ENCODE data around the gene FAM83D. TPM values are rescaled to one million over a fixed set of nuclear protein-coding genes. Genes with fewer than 3 reads are reported as not detected.

FAM83D gene
- total and polyA plus RNA-seq, 7 donors = 0.11 to 0.32 (median 0.12) TPM; not detected in 3

DNA sequence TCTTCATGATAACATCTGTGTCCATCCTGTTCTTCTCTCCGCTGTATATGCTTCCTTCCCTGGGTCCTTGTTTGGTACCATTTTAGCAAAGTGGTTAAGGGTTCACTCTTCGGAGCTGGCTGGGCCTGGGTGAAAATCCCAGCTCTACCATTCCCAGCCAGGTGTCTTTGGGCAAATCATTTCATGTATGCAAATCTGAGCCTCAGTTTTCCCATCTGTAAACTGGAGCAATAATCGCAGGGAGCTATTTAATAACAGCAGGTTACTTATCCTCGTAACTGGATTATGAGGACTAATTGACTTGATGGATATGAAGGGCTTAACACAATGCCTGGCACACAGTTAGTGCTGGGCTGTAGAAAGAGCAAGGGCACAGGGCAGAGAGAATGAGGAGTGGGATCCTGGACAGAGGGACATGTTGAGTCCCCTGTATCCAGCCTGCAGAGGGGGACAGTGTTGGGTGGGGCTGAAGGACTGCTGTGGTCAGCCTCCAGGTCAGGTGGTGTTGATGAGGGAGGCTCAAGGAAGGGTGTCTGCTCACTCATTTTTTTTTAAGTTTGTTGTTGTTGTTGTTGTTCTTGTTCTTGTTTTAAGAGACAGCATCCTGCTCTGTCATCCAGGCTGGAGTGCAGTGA, 44.3 kb upstream of the FAM83D start:
- no peaks in the 10 kb centered on the region for H3K9me3 ChIP-seq
- 91 to 97% (median 93%) methylated on average over 4 of the region's 4 CpGs for WGBS, 3 donors
- peaks cover 0 to 25% (median 7%) of the 10 kb centered on the region in 3 donors for H3K27me3 ChIP-seq (ENCODE audit: insufficient read depth in 3 of 3, low read length in 2 of 3)
- H3K36me3 ChIP-seq (ENCODE audit: insufficient read depth in 1 of 2, low read depth in 1 of 2) = no peaks in the 10 kb centered on the region
- no peaks in the 10 kb centered on the region for H3K4me1 ChIP-seq
- H3K27ac ChIP-seq = no peak overlapping the region
- no peak for ATAC-seq
- no peak for DNase-seq
- TF ChIP-seq, protein P1, sequence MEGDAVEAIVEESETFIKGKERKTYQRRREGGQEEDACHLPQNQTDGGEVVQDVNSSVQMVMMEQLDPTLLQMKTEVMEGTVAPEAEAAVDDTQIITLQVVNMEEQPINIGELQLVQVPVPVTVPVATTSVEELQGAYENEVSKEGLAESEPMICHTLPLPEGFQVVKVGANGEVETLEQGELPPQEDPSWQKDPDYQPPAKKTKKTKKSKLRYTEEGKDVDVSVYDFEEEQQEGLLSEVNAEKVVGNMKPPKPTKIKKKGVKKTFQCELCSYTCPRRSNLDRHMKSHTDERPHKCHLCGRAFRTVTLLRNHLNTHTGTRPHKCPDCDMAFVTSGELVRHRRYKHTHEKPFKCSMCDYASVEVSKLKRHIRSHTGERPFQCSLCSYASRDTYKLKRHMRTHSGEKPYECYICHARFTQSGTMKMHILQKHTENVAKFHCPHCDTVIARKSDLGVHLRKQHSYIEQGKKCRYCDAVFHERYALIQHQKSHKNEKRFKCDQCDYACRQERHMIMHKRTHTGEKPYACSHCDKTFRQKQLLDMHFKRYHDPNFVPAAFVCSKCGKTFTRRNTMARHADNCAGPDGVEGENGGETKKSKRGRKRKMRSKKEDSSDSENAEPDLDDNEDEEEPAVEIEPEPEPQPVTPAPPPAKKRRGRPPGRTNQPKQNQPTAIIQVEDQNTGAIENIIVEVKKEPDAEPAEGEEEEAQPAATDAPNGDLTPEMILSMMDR (IDR thresholded peaks at IDR 0.05) = no peak
- no peak overlapping the region for H3K4me3 ChIP-seq
- intact Hi-C loops (cut with DNase I) = loop anchor here in 1 of 2 donors (10.0 kb wide), 1 partner anchor 237 kb away; no protein-coding TSS in a partner anchor

DNA sequence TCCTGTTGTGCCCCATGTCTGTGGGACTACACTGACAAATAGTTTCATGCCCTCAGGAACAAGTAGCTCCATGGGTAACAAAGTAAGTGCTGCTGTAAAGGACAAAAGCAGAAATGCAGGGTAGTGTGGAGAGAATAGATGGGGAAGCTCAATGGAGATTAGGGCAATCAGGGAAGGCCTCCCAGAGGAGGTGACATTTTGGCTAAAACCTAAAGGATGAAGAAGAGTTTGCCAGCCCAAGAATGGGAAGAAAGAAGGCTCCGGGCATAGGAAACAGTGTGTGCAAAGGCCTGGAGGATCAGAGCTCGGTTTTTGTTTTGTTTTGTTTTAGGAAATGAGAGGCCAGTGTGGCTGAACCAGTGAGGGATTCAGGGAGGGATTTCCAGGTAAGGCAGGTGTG, 43.6 kb upstream of the FAM83D start:
- no peaks in the 10 kb centered on the region for H3K4me1 ChIP-seq
- TF ChIP-seq, protein P1 (IDR thresholded peaks at IDR 0.05) = no peak
- intact Hi-C loops (cut with DNase I) = loop anchor here in 1 of 2 donors (10.0 kb wide), 1 partner anchor 238 kb away; no protein-coding TSS in a partner anchor
- ATAC-seq (no peak), DNase-seq (no peak)
- WGBS, 3 donors = 69 to 74% (median 72%) methylated on average over 2 of the region's 2 CpGs
- no peaks in the 10 kb centered on the region for H3K36me3 ChIP-seq (ENCODE audit: insufficient read depth in 1 of 2, low read depth in 1 of 2)
- H3K4me3 ChIP-seq = no peak overlapping the region
- peaks cover 0 to 25% (median 7%) of the 10 kb centered on the region in 3 donors for H3K27me3 ChIP-seq (ENCODE audit: insufficient read depth in 3 of 3, low read length in 2 of 3)
- H3K9me3 ChIP-seq = no peaks in the 10 kb centered on the region
- no peak overlapping the region for H3K27ac ChIP-seq

DNA sequence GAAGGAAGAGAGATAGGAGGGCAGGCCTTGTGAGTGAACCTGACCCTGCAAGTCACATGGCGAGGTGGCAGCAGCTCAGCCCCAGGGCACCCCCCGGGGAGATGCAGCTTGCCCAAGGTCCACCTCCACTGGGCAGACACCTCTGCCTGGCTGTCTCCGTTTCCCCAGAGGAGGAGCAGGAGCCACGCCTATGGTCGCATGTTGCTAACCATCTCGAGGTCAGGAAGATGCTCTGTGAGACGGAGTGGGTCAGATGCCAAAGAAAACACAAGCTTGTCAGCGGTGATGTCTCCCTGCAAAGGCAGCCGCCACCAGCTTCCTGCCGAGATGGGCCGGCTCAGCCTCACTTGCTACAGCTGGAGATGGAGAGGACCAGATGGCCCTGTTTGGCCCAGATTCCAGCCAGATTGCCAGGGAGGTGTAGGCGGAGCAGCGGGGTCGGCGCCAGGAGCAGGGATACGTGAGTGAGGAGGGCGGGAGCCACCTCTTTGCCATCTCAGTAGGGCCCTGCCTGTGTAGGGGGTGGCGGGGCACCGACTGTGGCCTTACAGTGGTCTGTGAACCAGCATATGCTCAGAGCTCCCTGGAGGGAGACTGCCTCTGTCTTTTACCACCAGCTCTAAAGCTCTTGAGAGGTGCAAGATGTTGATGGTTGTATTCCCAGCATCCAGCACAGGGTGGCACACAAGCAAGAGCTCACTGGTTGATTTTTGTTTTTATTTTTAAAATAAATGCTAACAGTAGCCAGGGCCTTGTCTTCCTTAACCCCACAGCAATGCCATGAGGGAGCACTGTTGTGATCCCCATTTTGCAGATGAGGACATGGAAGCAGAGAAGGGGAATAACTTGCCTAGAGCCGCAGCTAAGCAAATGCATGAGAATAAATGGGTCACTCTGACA, 42.9 kb upstream of the FAM83D start:
- H3K27ac ChIP-seq = no peak overlapping the region
- no peaks in the 10 kb centered on the region for H3K36me3 ChIP-seq (ENCODE audit: insufficient read depth in 1 of 2, low read depth in 1 of 2)
- no peaks in the 10 kb centered on the region for H3K9me3 ChIP-seq
- intact Hi-C loops (cut with DNase I) = loop anchor here in 1 of 2 donors (10.0 kb wide), 1 partner anchor 239 kb away; no protein-coding TSS in a partner anchor
- TF ChIP-seq, protein P1 (IDR thresholded peaks at IDR 0.05) = no peak
- H3K4me1 ChIP-seq = no peaks in the 10 kb centered on the region
- WGBS, 3 donors = 25 to 32% (median 25%) methylated on average over 20 of the region's 20 CpGs
- H3K27me3 ChIP-seq (ENCODE audit: insufficient read depth in 3 of 3, low read length in 2 of 3) = peaks cover 0 to 23% (median 4%) of the 10 kb centered on the region in 3 donors
- no peak for DNase-seq
- ATAC-seq = no peak
- no peak overlapping the region for H3K4me3 ChIP-seq

DNA sequence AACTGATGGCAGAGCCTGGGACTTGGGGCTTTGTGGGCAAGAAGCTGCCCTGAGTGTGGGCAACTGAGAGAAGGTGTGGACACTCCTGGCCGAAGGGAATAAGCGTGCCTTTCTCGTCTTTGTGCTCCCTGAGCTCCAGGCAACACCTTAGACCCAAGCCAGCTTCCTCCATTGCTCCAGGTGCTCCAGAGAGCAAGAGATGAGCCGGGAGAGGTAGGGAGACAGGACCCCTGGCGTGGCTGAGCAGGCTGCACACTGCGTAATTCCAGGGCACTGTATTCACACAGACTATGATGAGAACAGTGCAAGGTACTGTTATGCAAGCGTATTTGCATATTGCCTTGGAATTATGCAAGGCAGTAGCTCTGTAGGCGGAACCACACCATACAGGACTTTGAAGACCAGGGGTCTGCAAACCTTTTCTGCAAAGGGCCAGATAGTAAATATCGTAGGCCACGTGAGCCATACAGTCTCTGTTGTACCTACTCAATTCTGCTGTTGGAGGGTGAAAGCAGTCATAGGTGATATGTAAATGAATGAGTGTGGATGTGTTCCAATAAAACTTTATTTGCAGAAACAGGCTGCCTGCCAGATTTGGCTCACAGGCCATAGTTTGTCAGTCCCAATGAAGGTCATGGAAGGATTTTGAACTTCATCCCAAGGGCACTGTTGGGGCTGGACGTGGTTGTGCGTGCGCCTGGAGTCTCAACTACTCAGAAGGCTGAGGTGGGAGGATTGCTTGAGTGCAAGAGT, 42.1 kb upstream of the FAM83D start:
- TF ChIP-seq, protein P1 (IDR thresholded peaks at IDR 0.05) = no peak
- DNase-seq = no peak
- WGBS, 3 donors = 88 to 90% (median 89%) methylated on average over 13 of the region's 13 CpGs
- no peak overlapping the region for H3K4me3 ChIP-seq
- H3K36me3 ChIP-seq (ENCODE audit: insufficient read depth in 1 of 2, low read depth in 1 of 2) = no peaks in the 10 kb centered on the region
- peaks cover 0 to 20% (median under 1%) of the 10 kb centered on the region in 3 donors for H3K27me3 ChIP-seq (ENCODE audit: insufficient read depth in 3 of 3, low read length in 2 of 3)
- no peak for ATAC-seq
- H3K27ac ChIP-seq = no peak overlapping the region
- intact Hi-C loops (cut with DNase I) = loop anchor here in 1 of 2 donors (10.0 kb wide), 1 partner anchor 239 kb away; no protein-coding TSS in a partner anchor
- H3K4me1 ChIP-seq = no peaks in the 10 kb centered on the region
- no peaks in the 10 kb centered on the region for H3K9me3 ChIP-seq

All from psoas muscle (tissue), 8 donors.